ENCODE measurements around the gene RBMS3. TPM values are rescaled to one million over a fixed set of nuclear protein-coding genes. Genes with fewer than 3 reads are reported as not detected.
"Not testable (repeated sequence)": the region's sequence is repeated elsewhere in the genome, so short reads cannot be mapped to it uniquely, and the experiment has no call there.

RBMS3 gene
- total RNA-seq: 3.4 and 5.9 TPM in 2 replicates

DNA sequence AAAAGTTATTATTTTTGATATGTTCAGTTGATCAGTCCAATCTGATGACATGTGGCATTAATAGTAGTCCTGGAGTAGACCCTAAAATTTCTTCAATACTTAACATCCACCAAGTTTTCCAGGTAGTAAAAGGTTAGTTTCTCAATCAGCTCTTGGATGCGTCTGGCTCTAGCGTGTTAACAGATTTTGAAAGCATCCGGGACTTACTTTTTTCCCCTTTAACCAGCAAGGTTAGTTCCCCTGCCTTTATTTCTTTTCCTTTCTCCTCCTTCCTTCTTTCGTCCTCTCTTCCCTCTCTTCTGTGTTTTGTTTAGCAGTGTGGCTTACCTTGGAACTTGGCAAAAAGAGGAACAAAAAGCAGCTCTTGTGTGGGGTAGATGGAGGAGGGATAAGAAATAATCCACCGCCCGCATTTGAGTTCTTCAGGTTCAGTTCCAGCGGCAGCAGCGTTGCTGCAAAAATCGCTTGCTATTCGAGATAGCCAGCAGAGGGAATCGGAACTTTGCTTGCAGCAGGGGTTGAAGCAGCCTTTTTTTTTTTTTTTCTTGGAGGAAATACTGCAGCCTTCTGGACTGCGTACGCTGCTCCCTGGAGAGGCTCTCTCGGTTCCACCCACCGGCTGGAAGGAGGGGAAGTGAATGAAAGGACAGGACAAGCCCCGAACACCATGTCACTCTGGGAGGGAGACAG, at the start of gene RBMS3:
Gene RBMS3, plus strand, starts transcription at position 668 of the 690 bp plus-strand sequence.
- TF ChIP-seq, protein P1, sequence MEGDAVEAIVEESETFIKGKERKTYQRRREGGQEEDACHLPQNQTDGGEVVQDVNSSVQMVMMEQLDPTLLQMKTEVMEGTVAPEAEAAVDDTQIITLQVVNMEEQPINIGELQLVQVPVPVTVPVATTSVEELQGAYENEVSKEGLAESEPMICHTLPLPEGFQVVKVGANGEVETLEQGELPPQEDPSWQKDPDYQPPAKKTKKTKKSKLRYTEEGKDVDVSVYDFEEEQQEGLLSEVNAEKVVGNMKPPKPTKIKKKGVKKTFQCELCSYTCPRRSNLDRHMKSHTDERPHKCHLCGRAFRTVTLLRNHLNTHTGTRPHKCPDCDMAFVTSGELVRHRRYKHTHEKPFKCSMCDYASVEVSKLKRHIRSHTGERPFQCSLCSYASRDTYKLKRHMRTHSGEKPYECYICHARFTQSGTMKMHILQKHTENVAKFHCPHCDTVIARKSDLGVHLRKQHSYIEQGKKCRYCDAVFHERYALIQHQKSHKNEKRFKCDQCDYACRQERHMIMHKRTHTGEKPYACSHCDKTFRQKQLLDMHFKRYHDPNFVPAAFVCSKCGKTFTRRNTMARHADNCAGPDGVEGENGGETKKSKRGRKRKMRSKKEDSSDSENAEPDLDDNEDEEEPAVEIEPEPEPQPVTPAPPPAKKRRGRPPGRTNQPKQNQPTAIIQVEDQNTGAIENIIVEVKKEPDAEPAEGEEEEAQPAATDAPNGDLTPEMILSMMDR (IDR thresholded peaks at IDR 0.05; ENCODE audit: insufficient read depth, low read length, severe bottlenecking): peak; percentile 59
- Histone ChIP-seq H3K36me3 (ENCODE audit: control insufficient read depth, insufficient read depth, low read length) (no peaks in the 10 kb centered on the region), H3K4me3 (ENCODE audit: low read depth, low read length) (peak within 1 kb of the TSS; percentile 60), H3K27me3 (ENCODE audit: control insufficient read depth, insufficient read depth, low read length) (no peaks in the 10 kb centered on the region)
- DNase-seq (ENCODE audit: low read depth) (peak; percentile 89), FAIRE-seq (no peak)

DNA sequence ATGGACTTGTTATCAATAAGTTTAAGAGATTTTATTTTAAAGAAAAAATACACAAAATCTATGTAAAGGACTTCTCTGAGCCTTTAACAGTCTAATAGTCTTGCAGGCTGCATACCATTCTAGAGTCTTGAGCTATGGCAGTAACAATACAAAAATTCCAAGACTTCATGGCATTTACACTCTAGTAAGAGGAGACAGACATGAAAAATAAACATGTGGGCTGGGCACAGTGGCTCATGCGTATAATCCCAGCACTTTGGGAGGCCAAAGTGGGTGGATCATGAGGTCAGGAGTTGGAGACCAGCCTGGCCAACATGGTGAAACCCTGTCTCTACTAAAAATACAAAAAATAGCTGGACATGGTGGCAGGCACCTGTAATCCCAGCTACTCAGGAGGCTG, 47.7 kb upstream of the RBMS3 start:
- not testable (repeated sequence) for H3K4me3 ChIP-seq (ENCODE audit: low read depth, low read length); FAIRE-seq; H3K36me3 ChIP-seq (ENCODE audit: control insufficient read depth, insufficient read depth, low read length); DNase-seq (ENCODE audit: low read depth); H3K27me3 ChIP-seq (ENCODE audit: control insufficient read depth, insufficient read depth, low read length)

DNA sequence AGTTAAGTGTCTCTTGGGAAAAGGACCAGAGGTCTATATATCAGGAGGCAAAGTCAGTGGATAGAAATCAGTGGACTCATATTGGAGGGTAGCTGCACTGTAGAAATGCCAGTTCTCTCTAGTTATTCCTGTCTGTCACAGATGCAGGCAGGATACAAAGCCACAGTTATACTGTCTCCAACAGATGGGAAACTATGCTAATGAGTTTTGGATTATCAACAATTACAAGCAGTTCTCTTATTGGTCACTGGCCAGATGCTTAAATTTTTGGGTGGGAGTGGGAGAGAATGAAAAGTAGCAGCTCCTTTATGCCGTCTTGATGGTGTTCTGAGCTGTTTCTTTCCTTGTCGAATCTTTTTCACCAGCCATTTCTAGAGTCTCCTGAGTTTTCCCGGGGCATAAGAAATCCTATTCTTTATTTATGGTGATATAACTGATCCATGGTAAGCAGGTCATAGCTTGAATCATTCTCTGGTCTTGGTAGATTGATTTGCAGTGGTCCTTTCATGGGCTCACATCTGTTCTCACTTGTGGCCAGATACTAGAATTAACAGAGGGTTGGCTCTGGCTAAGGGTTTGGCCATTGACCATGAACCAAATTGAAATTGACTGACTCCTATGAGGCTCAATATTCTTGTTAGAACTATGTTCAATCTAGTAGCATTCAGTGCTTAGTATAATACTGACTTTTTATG, 44.6 kb upstream of the RBMS3 start:
- Histone ChIP-seq H3K4me3 (ENCODE audit: low read depth, low read length) (no peak overlapping the region), H3K36me3 (ENCODE audit: control insufficient read depth, insufficient read depth, low read length) (no peaks in the 10 kb centered on the region), H3K27me3 (ENCODE audit: control insufficient read depth, insufficient read depth, low read length) (no peaks in the 10 kb centered on the region)
- DNase-seq (ENCODE audit: low read depth) (no peak), FAIRE-seq (no peak)
- TF ChIP-seq, protein P1 (IDR thresholded peaks at IDR 0.05; ENCODE audit: insufficient read depth, low read length, severe bottlenecking): no peak

DNA sequence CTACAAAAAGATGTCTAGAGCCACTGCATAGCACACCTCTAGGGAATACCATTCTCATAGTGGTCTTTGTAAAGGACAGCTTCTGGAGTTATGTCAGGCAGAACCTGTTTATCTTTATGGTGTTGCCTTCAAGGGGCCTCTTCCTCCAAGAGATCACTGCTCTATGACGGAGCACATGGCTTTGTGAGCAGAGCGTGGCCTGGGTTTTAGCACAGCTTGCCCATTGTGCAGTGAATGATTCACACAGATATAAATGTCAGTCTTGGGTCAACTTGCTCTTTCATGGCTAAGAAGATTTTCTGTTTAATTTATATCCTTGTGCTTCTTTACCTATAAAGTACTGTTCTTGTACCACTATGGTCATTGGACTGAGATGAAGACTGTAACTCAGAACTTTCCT, 41.5 kb upstream of the RBMS3 start:
- Histone ChIP-seq H3K27me3 (ENCODE audit: control insufficient read depth, insufficient read depth, low read length) (no peaks in the 10 kb centered on the region), H3K36me3 (ENCODE audit: control insufficient read depth, insufficient read depth, low read length) (no peaks in the 10 kb centered on the region), H3K4me3 (ENCODE audit: low read depth, low read length) (no peak overlapping the region)
- FAIRE-seq: no peak
- DNase-seq (ENCODE audit: low read depth): peak; percentile 31
- TF ChIP-seq, protein P1 (IDR thresholded peaks at IDR 0.05; ENCODE audit: insufficient read depth, low read length, severe bottlenecking): no peak

DNA sequence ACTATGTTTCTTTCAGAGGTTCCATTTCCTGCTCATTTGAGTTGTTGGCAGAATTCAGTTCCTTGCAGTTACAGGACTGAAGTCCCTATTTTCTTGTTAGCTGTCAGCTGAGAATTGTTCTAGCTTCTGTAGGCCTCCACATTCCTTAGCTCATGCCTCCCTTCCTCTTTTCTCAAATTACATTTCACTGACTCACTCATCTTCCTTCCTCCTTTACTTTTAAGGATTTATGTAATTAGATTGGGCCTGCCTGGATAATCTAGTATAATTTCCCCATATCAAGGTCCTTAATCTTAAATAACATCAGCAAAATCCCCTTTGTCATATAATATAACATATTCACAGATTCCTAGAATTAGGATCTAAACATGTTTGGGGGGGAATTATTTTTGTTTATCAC, 40.6 kb upstream of the RBMS3 start:
- peak; percentile 75 for FAIRE-seq
- TF ChIP-seq, protein P1 (IDR thresholded peaks at IDR 0.05; ENCODE audit: insufficient read depth, low read length, severe bottlenecking): no peak
- no peaks in the 10 kb centered on the region for H3K27me3 ChIP-seq (ENCODE audit: control insufficient read depth, insufficient read depth, low read length)
- DNase-seq (ENCODE audit: low read depth): peak; percentile 77
- no peaks in the 10 kb centered on the region for H3K36me3 ChIP-seq (ENCODE audit: control insufficient read depth, insufficient read depth, low read length)
- H3K4me3 ChIP-seq (ENCODE audit: low read depth, low read length): no peak overlapping the region

DNA sequence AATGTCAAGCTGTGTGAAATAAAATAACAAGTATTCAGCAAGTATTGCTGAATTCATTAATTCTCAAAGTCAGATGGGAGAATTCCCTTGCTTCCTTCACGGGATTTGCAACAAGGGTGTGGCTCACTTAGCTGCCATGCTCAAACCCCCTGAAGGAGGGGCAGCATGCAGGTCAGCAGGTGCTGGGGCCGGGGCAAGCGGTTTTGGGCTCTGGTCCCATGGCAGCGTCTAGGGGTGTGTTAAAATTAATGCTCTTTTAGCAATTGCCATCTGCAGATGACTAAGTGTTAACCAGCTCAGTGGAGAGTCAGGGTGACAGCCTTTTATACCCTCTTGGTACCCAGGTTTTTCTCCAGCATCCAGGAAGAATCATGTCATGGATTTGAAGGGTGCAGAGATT, 40.0 kb upstream of the RBMS3 start:
- Histone ChIP-seq H3K27me3 (ENCODE audit: control insufficient read depth, insufficient read depth, low read length) (no peaks in the 10 kb centered on the region), H3K36me3 (ENCODE audit: control insufficient read depth, insufficient read depth, low read length) (no peaks in the 10 kb centered on the region), H3K4me3 (ENCODE audit: low read depth, low read length) (no peak overlapping the region)
- TF ChIP-seq, protein P1 (IDR thresholded peaks at IDR 0.05; ENCODE audit: insufficient read depth, low read length, severe bottlenecking): no peak
- FAIRE-seq (no peak), DNase-seq (ENCODE audit: low read depth) (no peak)

Measured in bronchial epithelial cell (primary cell).